ENCODE data around the gene PPP5C.

Gene PPP5C

DNA sequence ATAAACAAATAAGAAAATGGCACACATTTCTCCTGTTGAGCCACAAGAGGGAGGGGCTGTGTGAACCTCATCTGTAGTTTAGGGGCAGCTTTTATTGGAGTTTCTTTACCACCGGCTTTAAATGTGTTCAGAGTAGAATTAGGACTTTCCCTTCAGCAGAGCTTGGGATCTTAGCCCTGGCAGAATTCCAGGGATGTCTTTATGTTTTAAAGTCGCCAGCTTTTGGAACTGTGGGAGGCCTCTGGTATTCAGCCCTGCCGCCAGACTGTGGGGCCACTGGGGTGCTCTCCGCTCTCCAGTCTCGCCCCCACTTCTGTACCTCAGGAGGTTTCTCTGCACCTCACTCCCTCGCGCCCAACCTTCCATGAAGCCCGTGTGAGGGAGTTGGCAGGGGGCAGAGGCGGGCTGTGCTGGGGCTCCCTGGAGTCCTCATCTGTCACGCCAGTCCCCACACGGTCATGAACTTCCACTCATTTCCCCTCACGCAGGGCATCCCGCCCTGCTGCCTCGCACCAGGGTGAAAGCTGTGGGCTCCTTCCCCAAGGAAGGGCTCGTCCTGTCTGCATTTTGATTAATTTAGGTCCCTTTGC lies 35.0 kb downstream of the PPP5C start:
- H3K27me3 ChIP-seq (ENCODE audit: low read length): no peaks in the 10 kb centered on the region
- no peaks in the 10 kb centered on the region for H3K9me3 ChIP-seq (ENCODE audit: insufficient read depth, low read length)
- H3K79me2 ChIP-seq (ENCODE audit: insufficient read depth, low read length): peaks cover 17% of the 10 kb centered on the region; the same call in 1 of the 2 replicates
- H3K4me3 ChIP-seq (ENCODE audit: insufficient read depth, low read length, poor library complexity, severe bottlenecking): no peak overlapping the region
- H3K4me2 ChIP-seq (ENCODE audit: low read depth, low read length, poor library complexity, severe bottlenecking): no peak overlapping the region
- no peak overlapping the region for H2AFZ ChIP-seq (ENCODE audit: low read depth, low read length, severe bottlenecking)
- peaks cover 23% of the 10 kb centered on the region; the same call in 1 of the 2 replicates for H3K36me3 ChIP-seq (ENCODE audit: low read length)
- no peak overlapping the region for H3K9ac ChIP-seq (ENCODE audit: low read length)
- no peak overlapping the region for H3K27ac ChIP-seq (ENCODE audit: low read depth, low read length)
- H3F3A ChIP-seq (ENCODE audit: insufficient read depth): no peaks in the 10 kb centered on the region
- no peaks in the 10 kb centered on the region for H3K9me2 ChIP-seq (replicated peaks; ENCODE audit: insufficient read depth, low read length)
- TF ChIP-seq EZH2phosphoT487 (conservative IDR thresholded peaks at IDR 0.05; ENCODE audit: low read length) (no peak), CTCF (IDR thresholded peaks at IDR 0.05; ENCODE audit: insufficient read depth, low read length, poor library complexity, severe bottlenecking) (no peak)
- H4K20me1 ChIP-seq (ENCODE audit: low read depth, low read length): 0 out of 2 replicates have a peak, but pooled peaks cover 4% of the 10 kb centered on the region

- no peak overlapping the region for H3K4me2 ChIP-seq (ENCODE audit: low read depth, low read length, poor library complexity, severe bottlenecking)
- peaks cover 17% of the 10 kb centered on the region; the same call in 1 of the 2 replicates for H3K79me2 ChIP-seq (ENCODE audit: insufficient read depth, low read length)
- TF ChIP-seq EZH2phosphoT487 (conservative IDR thresholded peaks at IDR 0.05; ENCODE audit: low read length): no peak
- no peak for TF ChIP-seq CTCF (IDR thresholded peaks at IDR 0.05; ENCODE audit: insufficient read depth, low read length, poor library complexity, severe bottlenecking)
- H3K4me3 ChIP-seq (ENCODE audit: insufficient read depth, low read length, poor library complexity, severe bottlenecking): no peak overlapping the region
- no peaks in the 10 kb centered on the region for H3K9me2 ChIP-seq (replicated peaks; ENCODE audit: insufficient read depth, low read length)
- H3K9ac ChIP-seq (ENCODE audit: low read length): no peak overlapping the region
- 0 out of 2 replicates have a peak, but pooled peaks cover 4% of the 10 kb centered on the region for H4K20me1 ChIP-seq (ENCODE audit: low read depth, low read length)
- peaks cover 18% of the 10 kb centered on the region; the same call in 1 of the 2 replicates for H3K36me3 ChIP-seq (ENCODE audit: low read length)
- no peak overlapping the region for H2AFZ ChIP-seq (ENCODE audit: low read depth, low read length, severe bottlenecking)
- H3F3A ChIP-seq (ENCODE audit: insufficient read depth): no peaks in the 10 kb centered on the region
- no peaks in the 10 kb centered on the region for H3K27me3 ChIP-seq (ENCODE audit: low read length)
- no peaks in the 10 kb centered on the region for H3K9me3 ChIP-seq (ENCODE audit: insufficient read depth, low read length)
- H3K27ac ChIP-seq (ENCODE audit: low read depth, low read length): no peak overlapping the region
Measured at GRCh38 chr19:46383171-46383815, 36.4 kb downstream of the PPP5C start.

GRCh38 chr19:46383846-46384245 lies 37.0 kb downstream of the PPP5C start:
- peaks cover 17% of the 10 kb centered on the region; the same call in 1 of the 2 replicates for H3K79me2 ChIP-seq (ENCODE audit: insufficient read depth, low read length)
- H3K9ac ChIP-seq (ENCODE audit: low read length): no peak overlapping the region
- H3K36me3 ChIP-seq (ENCODE audit: low read length): peaks cover 15% of the 10 kb centered on the region; the same call in 1 of the 2 replicates
- no peaks in the 10 kb centered on the region for H3K9me2 ChIP-seq (replicated peaks; ENCODE audit: insufficient read depth, low read length)
- H3K4me2 ChIP-seq (ENCODE audit: low read depth, low read length, poor library complexity, severe bottlenecking): no peak overlapping the region
- H3K27ac ChIP-seq (ENCODE audit: low read depth, low read length): no peak overlapping the region
- no peaks in the 10 kb centered on the region for H3K27me3 ChIP-seq (ENCODE audit: low read length)
- H3K9me3 ChIP-seq (ENCODE audit: insufficient read depth, low read length): no peaks in the 10 kb centered on the region
- 0 out of 2 replicates have a peak, but pooled peaks cover 4% of the 10 kb centered on the region for H4K20me1 ChIP-seq (ENCODE audit: low read depth, low read length)
- H3K4me3 ChIP-seq (ENCODE audit: insufficient read depth, low read length, poor library complexity, severe bottlenecking): no peak overlapping the region
- no peaks in the 10 kb centered on the region for H3F3A ChIP-seq (ENCODE audit: insufficient read depth)
- TF ChIP-seq CTCF (IDR thresholded peaks at IDR 0.05; ENCODE audit: insufficient read depth, low read length, poor library complexity, severe bottlenecking): no peak
- TF ChIP-seq EZH2phosphoT487 (conservative IDR thresholded peaks at IDR 0.05; ENCODE audit: low read length): no peak
- no peak overlapping the region for H2AFZ ChIP-seq (ENCODE audit: low read depth, low read length, severe bottlenecking)

Data from SU-DHL-6 (cell line).